Endothelial cell of umbilical vein (primary cell): ENCODE data around the gene PNPLA5. TPM values are rescaled to one million over a fixed set of nuclear protein-coding genes. Genes with fewer than 3 reads are reported as not detected.

Source experiments
- BruUV-seq: library from RNA; stranded (reverse); fragments of 400-500 nt; replicated peaks from 2 replicates; lab custom pipeline; 2021; lab: Mats Ljungman, UMichigan
- CTCF ChIA-PET: fragments of 300-600, 350-600 bp; sonication (Branson Sonifier 250); formaldehyde crosslinking; loops from one replicate; lab custom pipeline; 2021; ENCODE audit warnings: antibody characterized with exemption, inconsistent platforms; lab: Charles Lee
- POLR2A ChIA-PET: fragments of 300-600, 350-600 bp; sonication (Branson Sonifier 250); formaldehyde crosslinking; loops from one replicate; lab custom pipeline; 2021; ENCODE audit warnings: antibody characterized with exemption, inconsistent platforms; lab: Charles Lee
- DNase-seq: peaks from one replicate; pipeline ENCODE4 v3.0.0-alpha.2; 2011; ENCODE audit warnings: low read depth, low spot score
- FAIRE-seq: peaks from 2 replicates; lab custom pipeline; 2011; peaks lifted over from hg19 to GRCh38; lab: Jason Lieb, UNC
- H2AFZ ChIP-seq: 2 replicates; pipeline ENCODE4 v1.6.0; 2012; ENCODE audit warnings: low read depth, low read length, control low read depth, inconsistent platforms
- H3K27ac ChIP-seq: 2 replicates; pipeline ENCODE4 v1.5.1; 2011; ENCODE audit warnings: low read depth, mild to moderate bottlenecking, control low read depth, low read length, moderate library complexity; ENCODE audit not compliant: insufficient read depth
- H3K27me3 ChIP-seq, 2 experiments: 2 replicates each; pipeline versions ENCODE4 v1.6.0 to v1.6.1; 2011; ENCODE audit warnings: low read length in 2 of 2, mixed read lengths in 1 of 2; ENCODE audit not compliant: control insufficient read depth in 2 of 2, insufficient read depth in 2 of 2
- H3K36me3 ChIP-seq, 2 experiments: 2 replicates in 1 of 2; 3 replicates in 1 of 2; pipeline ENCODE4 v1.5.1; 2011; ENCODE audit warnings: low read length in 2 of 2, mild to moderate bottlenecking in 1 of 2, moderate library complexity in 1 of 2; ENCODE audit not compliant: control insufficient read depth in 2 of 2, insufficient read depth in 2 of 2; ENCODE audit errors: extremely low read depth in 1 of 2
- H3K4me1 ChIP-seq: 3 replicates; pipeline ENCODE4 v1.5.1; 2011; ENCODE audit warnings: mild to moderate bottlenecking, low read length; ENCODE audit not compliant: control insufficient read depth, insufficient read depth; ENCODE audit errors: extremely low read depth
- H3K4me2 ChIP-seq: 2 replicates; pipeline ENCODE4 v1.6.1; 2011; ENCODE audit warnings: low read length, control low read depth, mixed read lengths; ENCODE audit not compliant: insufficient read depth
- H3K4me3 ChIP-seq, 3 experiments: fragments of 200-600 bp in 1 of 3; sonication (generic), shearing (Covaris generic) in 1 of 3; replicated peaks in 1 of 3; 2 replicates each; pipeline ENCODE4 v1.5.1; 2011 to 2016; ENCODE audit warnings: control low read depth in 3 of 3, low read length in 3 of 3, mild to moderate bottlenecking in 2 of 3, inconsistent platforms in 1 of 3, low read depth in 1 of 3, moderate library complexity in 1 of 3; ENCODE audit not compliant: insufficient read depth in 1 of 3
- H3K79me2 ChIP-seq: 2 replicates; pipeline ENCODE4 v1.6.0; 2012; ENCODE audit warnings: low read length, inconsistent platforms; ENCODE audit not compliant: control insufficient read depth, insufficient read depth
- H3K9ac ChIP-seq: replicated peaks from 2 replicates; pipeline ENCODE3; 2011; ENCODE audit warnings: low read length, control low read depth; ENCODE audit not compliant: insufficient read depth; ENCODE audit errors: extremely low read depth
- H3K9me1 ChIP-seq: replicated peaks from 3 replicates; pipeline ENCODE4 v1.6.0; 2011; ENCODE audit warnings: mild to moderate bottlenecking, low read length; ENCODE audit not compliant: control insufficient read depth, insufficient read depth; ENCODE audit errors: extremely low read depth
- H3K9me3 ChIP-seq: replicated peaks from 2 replicates; pipeline ENCODE4 v1.5.1; 2012; ENCODE audit warnings: low read length, inconsistent platforms; ENCODE audit not compliant: control insufficient read depth, insufficient read depth
- H4K20me1 ChIP-seq: replicated peaks from 2 replicates; pipeline ENCODE3; 2011; ENCODE audit warnings: mild to moderate bottlenecking, low read length; ENCODE audit not compliant: control insufficient read depth, insufficient read depth; ENCODE audit errors: extremely low read depth
- CTCF ChIP-seq, 2 donors: IDR thresholded peaks; 1 replicate in 1 of 2; 2 replicates in 1 of 2; pipeline ENCODE4 v1.5.1; 2011; ENCODE audit warnings: low read length in 2 of 2, mild to moderate bottlenecking in 2 of 2, moderate library complexity in 2 of 2, control low read depth in 1 of 2, inconsistent platforms in 1 of 2, low read depth in 1 of 2; ENCODE audit not compliant: insufficient read depth in 1 of 2; ENCODE audit errors: extremely low read depth in 1 of 2
- EZH2 ChIP-seq: IDR thresholded peaks from 2 replicates; pipeline ENCODE4 v1.6.1; 2012; ENCODE audit warnings: borderline replicate concordance, low read depth, mild to moderate bottlenecking, moderate library complexity, low read length, inconsistent platforms; ENCODE audit not compliant: severe bottlenecking
- FOS ChIP-seq: IDR thresholded peaks from 2 replicates; pipeline ENCODE4 v1.6.1; 2011; ENCODE audit warnings: mild to moderate bottlenecking, low read length, moderate library complexity, borderline replicate concordance; ENCODE audit not compliant: insufficient read depth
- GATA2 ChIP-seq: IDR thresholded peaks from 2 replicates; pipeline ENCODE4 v1.7.0; 2011; ENCODE audit warnings: low read depth, mild to moderate bottlenecking, moderate library complexity, mixed read lengths, low read length; ENCODE audit not compliant: insufficient read length, insufficient read depth
- JUN ChIP-seq: IDR thresholded peaks from 2 replicates; pipeline ENCODE4 v1.6.1; 2011; ENCODE audit warnings: borderline replicate concordance, low read depth; ENCODE audit not compliant: insufficient read length, insufficient read depth
- MAX ChIP-seq: IDR thresholded peaks from 2 replicates; pipeline ENCODE4 v1.6.1; 2011; ENCODE audit not compliant: insufficient read depth, insufficient read length
- MYC ChIP-seq: IDR thresholded peaks from one replicate; pipeline ENCODE4 v1.6.1; 2011; ENCODE audit warnings: mild to moderate bottlenecking, low read depth, low read length
- POLR2A ChIP-seq: IDR thresholded peaks from 2 replicates; pipeline ENCODE4 v1.6.1; 2012; ENCODE audit warnings: low read depth, mild to moderate bottlenecking, control low read depth, low read length
- POLR2AphosphoS5 ChIP-seq: IDR thresholded peaks from 2 replicates; pipeline ENCODE4 v1.6.1; 2012; ENCODE audit warnings: low read depth, mild to moderate bottlenecking, control low read depth, low read length, moderate library complexity; ENCODE audit not compliant: insufficient read depth
- dilution Hi-C: fragments of 300-500 bp; cut with MboI; formaldehyde crosslinking; loops from one replicate; pipeline ENCODE4 v1.15.0; 2019; ENCODE audit warnings: low sequenced_read_pairs; ENCODE audit not compliant: extremely low pct_ligation_motif_present
- intact Hi-C: fragments of 100-400 bp; cut with micrococcal nuclease; formaldehyde crosslinking; loops from one replicate; pipeline ENCODE4 v1.10.0; 2022
- polyA plus RNA-seq, 4 experiments: library from polyadenylated mRNA; depleted of rRNA in 3 of 4; stranded (reverse) in 3 of 4; unstranded in 1 of 4; fragments of >200 nt; gene quantifications; 2 replicates each; pipeline versions ENCODE4 v1.2.1 to v1.2.3, GENCODE V29; 2011 to 2012; ENCODE audit warnings: missing spikeins in 1 of 4
- total RNA-seq: library from RNA; stranded (reverse); gene quantifications from 2 replicates; pipeline ENCODE4 v1.2.3, GENCODE V29; 2021

PNPLA5 gene
- total and polyA plus RNA-seq, 2 donors (not counting 3 experiments of a cell fraction or from before 2014, with no cell fraction given) = not detected

GRCh38 chr22:43843783-43844530 is 47.9 kb downstream of the PNPLA5 start:
- peaks cover 7% of the 10 kb centered on the region for H3K4me1 ChIP-seq
- H3K9me1 ChIP-seq = no peaks in the 10 kb centered on the region
- dilution Hi-C loops = no loop called here
- DNase-seq = no peak
- no peaks in the 10 kb centered on the region for H3K36me3 ChIP-seq
- no peak overlapping the region for H2AFZ ChIP-seq
- H3K9me3 ChIP-seq = no peaks in the 10 kb centered on the region
- H4K20me1 ChIP-seq = no peaks in the 10 kb centered on the region
- POLR2A ChIA-PET = no interaction called here
- FAIRE-seq = no peak
- TF ChIP-seq FOS (no peak), MAX (no peak), GATA2 (no peak), MYC (no peak), POLR2A (no peak), EZH2 (no peak), CTCF (IDR thresholded peaks at IDR 0.05; ENCODE audit: extremely low read depth in 1 of 2, insufficient read depth in 1 of 2, low read depth in 1 of 2, low read length in 2 of 2) (no peak), JUN (no peak), POLR2AphosphoS5 (no peak)
- H3K4me2 ChIP-seq = no peak overlapping the region
- H3K27me3 ChIP-seq = no peaks in the 10 kb centered on the region
- H3K4me3 ChIP-seq = no peak overlapping the region
- intact Hi-C loops = no loop called here
- no peak overlapping the region for H3K9ac ChIP-seq
- H3K79me2 ChIP-seq = no peaks in the 10 kb centered on the region
- BruUV-seq = no TSS peak
- H3K27ac ChIP-seq = no peak overlapping the region
- CTCF ChIA-PET = no interaction called here
